HG03095 (cell line): ENCODE data around the gene NCSTN.

Experiments
- ATAC-seq: cut with Tn5 transposase; IDR thresholded peaks from one replicate; pipeline ENCODE4 v1.9.1; 2021; ENCODE audit warnings: moderate library complexity; ENCODE audit not compliant: unreplicated experiment

The NCSTN gene

DNA sequence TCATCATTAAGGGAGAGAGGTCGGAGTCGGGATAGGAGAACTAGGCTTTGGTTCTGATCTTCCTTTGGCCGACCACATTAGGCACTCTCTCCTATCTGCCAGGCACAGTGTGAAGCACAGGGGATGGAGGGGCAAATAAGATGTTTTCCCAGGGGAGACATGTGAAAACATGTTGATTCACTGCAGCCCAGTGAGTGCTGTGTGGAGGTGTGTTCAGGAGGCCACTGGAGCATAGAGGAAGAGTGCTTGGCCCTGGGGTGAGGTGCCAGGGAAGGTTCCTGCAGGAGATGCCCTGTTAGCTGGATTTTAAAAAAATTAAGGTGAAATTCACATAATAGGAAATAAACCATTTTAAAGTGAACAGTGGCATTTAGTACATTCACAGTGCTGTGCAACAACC lies 60.9 kb downstream of the NCSTN start:
- ATAC-seq: no peak

DNA sequence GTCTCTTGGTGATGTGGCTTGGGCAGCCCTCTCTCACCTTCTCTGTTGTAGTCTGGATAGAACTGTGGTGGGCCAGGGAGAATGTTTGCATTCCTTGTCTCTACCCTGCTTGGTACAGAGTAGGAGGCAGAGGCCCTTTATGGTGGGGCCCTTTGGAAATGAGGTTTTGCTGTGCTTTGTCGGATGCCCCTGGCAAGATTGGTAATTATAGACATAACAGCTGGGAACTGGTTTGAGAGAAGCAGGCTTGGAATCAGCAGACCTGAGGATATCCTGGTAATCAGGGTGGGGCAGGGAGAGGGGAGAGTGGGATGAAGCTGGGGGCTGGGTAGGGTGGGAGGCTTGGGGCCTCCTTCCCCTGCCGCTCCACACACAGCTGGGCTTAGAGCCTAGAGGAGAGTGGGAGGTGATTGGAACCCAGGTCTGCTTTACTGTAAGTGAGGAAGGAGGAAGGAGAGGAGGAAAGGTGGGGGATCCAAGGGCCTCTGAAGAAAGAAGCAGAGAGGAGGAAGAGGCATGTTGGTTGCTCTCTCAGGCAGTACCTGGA lies 62.2 kb downstream of the NCSTN start:
- ATAC-seq: no peak

- no peak for ATAC-seq
These were observed 63.2 kb downstream of the NCSTN start for GRCh38 chr1:160406131-160406968.

GRCh38 chr1:160407839-160408801 lies 64.9 kb downstream of the NCSTN start:
- no peak for ATAC-seq
